Measurements from ENCODE around the gene CDH12.

DNA sequence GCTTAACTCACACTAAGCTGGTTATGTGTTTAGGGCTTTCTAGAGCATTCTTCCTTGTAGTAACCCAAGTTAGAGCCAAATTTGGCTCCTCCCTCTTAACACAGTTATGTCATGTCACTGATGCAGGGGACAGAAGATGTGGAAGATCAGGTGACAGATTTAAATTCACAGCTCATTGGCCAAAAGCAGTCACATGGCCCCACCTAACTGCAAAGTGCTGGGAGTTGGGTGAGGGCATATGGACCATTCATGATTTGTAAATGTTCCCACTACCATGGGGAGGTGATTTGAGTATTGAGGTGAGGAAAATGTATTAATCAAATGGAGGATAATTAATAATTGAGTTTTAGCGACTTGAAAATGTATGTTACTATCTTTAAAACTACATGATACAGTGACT is 829.4 kb downstream of the CDH12 start:
- TF ChIP-seq, protein P1, sequence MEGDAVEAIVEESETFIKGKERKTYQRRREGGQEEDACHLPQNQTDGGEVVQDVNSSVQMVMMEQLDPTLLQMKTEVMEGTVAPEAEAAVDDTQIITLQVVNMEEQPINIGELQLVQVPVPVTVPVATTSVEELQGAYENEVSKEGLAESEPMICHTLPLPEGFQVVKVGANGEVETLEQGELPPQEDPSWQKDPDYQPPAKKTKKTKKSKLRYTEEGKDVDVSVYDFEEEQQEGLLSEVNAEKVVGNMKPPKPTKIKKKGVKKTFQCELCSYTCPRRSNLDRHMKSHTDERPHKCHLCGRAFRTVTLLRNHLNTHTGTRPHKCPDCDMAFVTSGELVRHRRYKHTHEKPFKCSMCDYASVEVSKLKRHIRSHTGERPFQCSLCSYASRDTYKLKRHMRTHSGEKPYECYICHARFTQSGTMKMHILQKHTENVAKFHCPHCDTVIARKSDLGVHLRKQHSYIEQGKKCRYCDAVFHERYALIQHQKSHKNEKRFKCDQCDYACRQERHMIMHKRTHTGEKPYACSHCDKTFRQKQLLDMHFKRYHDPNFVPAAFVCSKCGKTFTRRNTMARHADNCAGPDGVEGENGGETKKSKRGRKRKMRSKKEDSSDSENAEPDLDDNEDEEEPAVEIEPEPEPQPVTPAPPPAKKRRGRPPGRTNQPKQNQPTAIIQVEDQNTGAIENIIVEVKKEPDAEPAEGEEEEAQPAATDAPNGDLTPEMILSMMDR (IDR thresholded peaks at IDR 0.05): no peak
- TF ChIP-seq POLR2AphosphoS5 (IDR thresholded peaks at IDR 0.05): no peak
